ENCODE measurements around the gene CCDC150.

The CCDC150 gene

DNA sequence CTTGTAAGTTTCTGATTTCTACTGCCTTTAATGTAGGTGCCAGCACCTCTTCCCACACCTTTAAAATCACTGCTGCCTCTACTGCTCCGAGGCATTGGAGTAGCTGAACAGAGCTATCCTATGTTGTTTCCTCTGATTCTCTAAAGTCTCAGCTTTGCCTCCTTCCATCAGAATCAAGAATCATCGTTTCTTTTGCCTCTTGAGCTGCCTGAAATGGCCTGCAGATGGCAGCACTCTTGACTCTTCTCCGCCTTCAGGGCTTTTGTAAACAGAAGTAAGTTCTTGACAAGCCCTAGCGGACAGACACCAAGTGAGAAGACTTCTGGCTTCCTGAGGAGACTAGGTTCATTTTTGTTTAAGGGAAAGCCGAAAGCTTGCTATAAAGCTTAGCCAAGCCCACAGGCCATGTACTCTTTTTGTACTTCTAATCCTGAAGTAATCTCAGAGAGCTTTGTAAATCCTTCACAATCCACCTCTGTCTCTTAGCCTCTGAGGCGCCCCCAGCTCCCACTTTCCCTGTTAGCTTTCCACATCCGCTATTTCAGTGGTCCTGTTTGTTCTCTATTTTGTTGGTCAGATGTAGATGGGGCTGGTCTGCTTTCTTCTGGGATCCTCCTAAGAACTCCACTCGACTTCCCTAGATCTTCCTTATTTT lies 111.6 kb downstream of the CCDC150 start:
- Histone ChIP-seq H3K27me3 (ENCODE audit: control insufficient read depth, low read length) (no peaks in the 10 kb centered on the region), H3K4me3 (ENCODE audit: low read length) (no peak overlapping the region), H3K36me3 (ENCODE audit: control insufficient read depth, low read length) (no peaks in the 10 kb centered on the region), H3K4me2 (ENCODE audit: low read length) (no peak overlapping the region), H4K20me1 (ENCODE audit: control insufficient read depth, insufficient read depth, low read depth, low read length) (no peaks in the 10 kb centered on the region), H3K4me1 (ENCODE audit: control insufficient read depth, low read length) (0 out of 2 replicates have a peak, but pooled peaks cover 3% of the 10 kb centered on the region), H3K9me3 (ENCODE audit: control insufficient read depth, insufficient read depth, low read length) (no peaks in the 10 kb centered on the region), H3F3A (ENCODE audit: control insufficient read depth, insufficient read depth) (no peaks in the 10 kb centered on the region), H3K79me2 (ENCODE audit: control insufficient read depth, low read length) (no peaks in the 10 kb centered on the region), H3K27ac (ENCODE audit: low read depth, low read length) (no peak overlapping the region), H3K9me2 (replicated peaks; ENCODE audit: control insufficient read depth, low read length) (no peaks in the 10 kb centered on the region)
- TF ChIP-seq, protein P1, sequence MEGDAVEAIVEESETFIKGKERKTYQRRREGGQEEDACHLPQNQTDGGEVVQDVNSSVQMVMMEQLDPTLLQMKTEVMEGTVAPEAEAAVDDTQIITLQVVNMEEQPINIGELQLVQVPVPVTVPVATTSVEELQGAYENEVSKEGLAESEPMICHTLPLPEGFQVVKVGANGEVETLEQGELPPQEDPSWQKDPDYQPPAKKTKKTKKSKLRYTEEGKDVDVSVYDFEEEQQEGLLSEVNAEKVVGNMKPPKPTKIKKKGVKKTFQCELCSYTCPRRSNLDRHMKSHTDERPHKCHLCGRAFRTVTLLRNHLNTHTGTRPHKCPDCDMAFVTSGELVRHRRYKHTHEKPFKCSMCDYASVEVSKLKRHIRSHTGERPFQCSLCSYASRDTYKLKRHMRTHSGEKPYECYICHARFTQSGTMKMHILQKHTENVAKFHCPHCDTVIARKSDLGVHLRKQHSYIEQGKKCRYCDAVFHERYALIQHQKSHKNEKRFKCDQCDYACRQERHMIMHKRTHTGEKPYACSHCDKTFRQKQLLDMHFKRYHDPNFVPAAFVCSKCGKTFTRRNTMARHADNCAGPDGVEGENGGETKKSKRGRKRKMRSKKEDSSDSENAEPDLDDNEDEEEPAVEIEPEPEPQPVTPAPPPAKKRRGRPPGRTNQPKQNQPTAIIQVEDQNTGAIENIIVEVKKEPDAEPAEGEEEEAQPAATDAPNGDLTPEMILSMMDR (IDR thresholded peaks at IDR 0.05; ENCODE audit: low read depth, low read length, poor library complexity, severe bottlenecking): peak; percentile 96
- TF ChIP-seq EZH2phosphoT487 (IDR thresholded peaks at IDR 0.05; ENCODE audit: borderline replicate concordance, low read length): no peak

GRCh38 chr2:196758474-196759377 lies 119.2 kb downstream of the CCDC150 start:
- Histone ChIP-seq H3K4me1 (ENCODE audit: control insufficient read depth, low read length) (no peaks in the 10 kb centered on the region), H3K9me3 (ENCODE audit: control insufficient read depth, insufficient read depth, low read length) (no peaks in the 10 kb centered on the region), H3K9me2 (replicated peaks; ENCODE audit: control insufficient read depth, low read length) (no peaks in the 10 kb centered on the region), H3K27ac (ENCODE audit: low read depth, low read length) (no peak overlapping the region), H3F3A (ENCODE audit: control insufficient read depth, insufficient read depth) (no peaks in the 10 kb centered on the region), H3K4me3 (ENCODE audit: low read length) (no peak overlapping the region), H3K4me2 (ENCODE audit: low read length) (no peak overlapping the region), H4K20me1 (ENCODE audit: control insufficient read depth, insufficient read depth, low read depth, low read length) (no peaks in the 10 kb centered on the region), H3K36me3 (ENCODE audit: control insufficient read depth, low read length) (peaks cover 12% of the 10 kb centered on the region), H3K79me2 (ENCODE audit: control insufficient read depth, low read length) (no peaks in the 10 kb centered on the region), H3K27me3 (ENCODE audit: control insufficient read depth, low read length) (no peaks in the 10 kb centered on the region)
- TF ChIP-seq EZH2phosphoT487 (IDR thresholded peaks at IDR 0.05; ENCODE audit: borderline replicate concordance, low read length): no peak
- TF ChIP-seq, protein P1 (IDR thresholded peaks at IDR 0.05; ENCODE audit: low read depth, low read length, poor library complexity, severe bottlenecking): peak; percentile 48

GRCh38 chr2:196759378-196759706 lies 119.8 kb downstream of the CCDC150 start:
- Histone ChIP-seq H3K27me3 (ENCODE audit: control insufficient read depth, low read length) (no peaks in the 10 kb centered on the region), H3F3A (ENCODE audit: control insufficient read depth, insufficient read depth) (no peaks in the 10 kb centered on the region), H3K79me2 (ENCODE audit: control insufficient read depth, low read length) (no peaks in the 10 kb centered on the region), H3K36me3 (ENCODE audit: control insufficient read depth, low read length) (peaks cover 18% of the 10 kb centered on the region), H3K9me2 (replicated peaks; ENCODE audit: control insufficient read depth, low read length) (no peaks in the 10 kb centered on the region), H3K9me3 (ENCODE audit: control insufficient read depth, insufficient read depth, low read length) (no peaks in the 10 kb centered on the region), H3K27ac (ENCODE audit: low read depth, low read length) (no peak overlapping the region), H3K4me2 (ENCODE audit: low read length) (no peak overlapping the region), H4K20me1 (ENCODE audit: control insufficient read depth, insufficient read depth, low read depth, low read length) (no peaks in the 10 kb centered on the region), H3K4me1 (ENCODE audit: control insufficient read depth, low read length) (no peaks in the 10 kb centered on the region), H3K4me3 (ENCODE audit: low read length) (no peak overlapping the region)
- no peak for TF ChIP-seq EZH2phosphoT487 (IDR thresholded peaks at IDR 0.05; ENCODE audit: borderline replicate concordance, low read length)
- TF ChIP-seq, protein P1 (IDR thresholded peaks at IDR 0.05; ENCODE audit: low read depth, low read length, poor library complexity, severe bottlenecking): no peak

Data from DOHH2 (cell line).